ENCODE results near the gene PYGO1.

- no peak for TF ChIP-seq EZH2 (IDR thresholded peaks at IDR 0.05)
- no peak for TF ChIP-seq CTCF (IDR thresholded peaks at IDR 0.05)
- TF ChIP-seq EZH2phosphoT487 (IDR thresholded peaks at IDR 0.05), result no peak
These were observed 45.6 kb upstream of the PYGO1 start for GRCh38 chr15:55633731-55634130.

Measured in neural progenitor cell (in vitro differentiated cells).